RWPE1 (cell line): ENCODE measurements around the gene SSBP2.
"Not testable (repeated sequence)": the region's sequence is repeated elsewhere in the genome, so short reads cannot be mapped to it uniquely, and the experiment has no call there.

Source experiments
- CTCF ChIA-PET: fragments of 350-600 bp; sonication (Branson Sonifier 250); formaldehyde crosslinking; extraction: SDS; loops from one replicate; lab custom pipeline; 2021; lab: Yijun Ruan, JAX
- POLR2A ChIA-PET: fragments of 400-600 bp; formaldehyde crosslinking; extraction: SDS; loops from one replicate; lab custom pipeline; 2020; ENCODE audit warnings: antibody characterized with exemption; ENCODE audit not compliant: low non-redundant PET; lab: Yijun Ruan, JAX
- DNase-seq: peaks from one replicate; pipeline ENCODE4 v3.0.0; 2012; ENCODE audit warnings: low spot score
- H3K27ac ChIP-seq: fragments of 450-650 bp; 2 replicates; pipeline ENCODE4 v1.5.1; 2017
- TF ChIP-seq, protein P1 (sequence below): fragments of 450-650 bp; conservative IDR thresholded peaks from 2 replicates; pipeline ENCODE4 v1.5.1; 2017; ENCODE audit warnings: low read depth, mild to moderate bottlenecking

Gene SSBP2

DNA sequence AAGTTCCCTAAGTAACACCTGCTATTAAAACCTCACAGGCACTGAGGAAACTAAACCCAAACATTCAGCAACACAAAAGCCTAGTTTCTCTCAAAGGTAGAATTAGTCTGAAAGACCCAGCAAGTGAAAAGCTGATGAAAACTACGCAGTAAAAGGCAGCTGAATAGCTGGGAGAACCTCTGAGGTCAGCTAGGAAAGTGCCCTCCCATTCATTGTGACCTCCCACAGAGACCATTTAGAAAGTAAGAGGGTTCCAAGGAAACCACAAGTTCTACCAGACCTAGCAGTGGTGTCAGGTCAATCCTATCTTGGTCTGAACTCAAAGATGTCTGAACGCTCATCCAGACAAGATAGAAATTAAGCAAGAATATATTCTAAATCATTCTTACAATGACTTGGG lies 144.7 kb downstream of the SSBP2 start:
- TF ChIP-seq, protein P1, sequence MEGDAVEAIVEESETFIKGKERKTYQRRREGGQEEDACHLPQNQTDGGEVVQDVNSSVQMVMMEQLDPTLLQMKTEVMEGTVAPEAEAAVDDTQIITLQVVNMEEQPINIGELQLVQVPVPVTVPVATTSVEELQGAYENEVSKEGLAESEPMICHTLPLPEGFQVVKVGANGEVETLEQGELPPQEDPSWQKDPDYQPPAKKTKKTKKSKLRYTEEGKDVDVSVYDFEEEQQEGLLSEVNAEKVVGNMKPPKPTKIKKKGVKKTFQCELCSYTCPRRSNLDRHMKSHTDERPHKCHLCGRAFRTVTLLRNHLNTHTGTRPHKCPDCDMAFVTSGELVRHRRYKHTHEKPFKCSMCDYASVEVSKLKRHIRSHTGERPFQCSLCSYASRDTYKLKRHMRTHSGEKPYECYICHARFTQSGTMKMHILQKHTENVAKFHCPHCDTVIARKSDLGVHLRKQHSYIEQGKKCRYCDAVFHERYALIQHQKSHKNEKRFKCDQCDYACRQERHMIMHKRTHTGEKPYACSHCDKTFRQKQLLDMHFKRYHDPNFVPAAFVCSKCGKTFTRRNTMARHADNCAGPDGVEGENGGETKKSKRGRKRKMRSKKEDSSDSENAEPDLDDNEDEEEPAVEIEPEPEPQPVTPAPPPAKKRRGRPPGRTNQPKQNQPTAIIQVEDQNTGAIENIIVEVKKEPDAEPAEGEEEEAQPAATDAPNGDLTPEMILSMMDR: no peak
- H3K27ac ChIP-seq: no peak overlapping the region
- ChIA-PET POLR2A (no interaction called here), CTCF (no interaction called here)
- DNase-seq: no peak

DNA sequence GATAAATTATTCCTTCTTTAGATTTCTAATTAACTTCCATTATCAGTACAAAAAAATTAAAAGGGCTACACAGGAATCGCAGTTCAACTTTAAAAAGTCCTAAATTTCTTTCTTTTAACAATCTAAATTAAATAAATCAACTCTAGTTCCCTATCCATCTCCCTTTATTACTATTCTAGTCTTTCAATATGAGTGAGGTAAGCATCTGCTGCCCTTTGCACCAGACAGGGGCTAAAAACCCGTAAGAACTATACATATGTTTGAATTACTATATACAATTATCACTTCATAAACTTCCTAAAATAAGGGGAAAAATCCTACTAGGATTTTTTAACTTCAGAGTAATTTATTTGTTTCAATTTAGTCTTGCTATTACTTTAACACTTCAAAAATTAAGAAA lies 145.6 kb downstream of the SSBP2 start:
- POLR2A ChIA-PET: no interaction called here
- CTCF ChIA-PET: no interaction called here
- H3K27ac ChIP-seq: no peak overlapping the region
- TF ChIP-seq, protein P1: no peak
- no peak for DNase-seq

DNA sequence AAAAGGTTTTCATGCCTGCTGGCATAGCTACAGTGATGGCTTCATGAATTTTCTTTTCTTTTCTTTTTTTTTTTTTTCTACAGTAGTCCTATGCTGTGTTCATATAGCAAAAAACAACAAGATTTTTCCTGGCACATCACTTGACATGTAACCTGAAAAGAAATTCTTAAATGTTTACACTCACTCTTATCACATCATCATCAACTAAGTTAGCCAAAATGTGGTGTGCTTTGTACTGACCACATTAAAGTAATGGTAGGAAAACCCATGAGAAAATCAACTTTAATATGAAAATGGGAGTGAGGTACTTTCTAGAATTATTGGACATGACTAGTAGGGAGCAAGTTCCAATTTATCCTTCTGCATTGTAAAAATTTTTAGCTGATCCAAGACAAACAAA lies 146.7 kb downstream of the SSBP2 start:
- ChIA-PET CTCF (no interaction called here), POLR2A (no interaction called here)
- H3K27ac ChIP-seq: no peak overlapping the region
- TF ChIP-seq, protein P1: no peak
- DNase-seq: no peak

DNA sequence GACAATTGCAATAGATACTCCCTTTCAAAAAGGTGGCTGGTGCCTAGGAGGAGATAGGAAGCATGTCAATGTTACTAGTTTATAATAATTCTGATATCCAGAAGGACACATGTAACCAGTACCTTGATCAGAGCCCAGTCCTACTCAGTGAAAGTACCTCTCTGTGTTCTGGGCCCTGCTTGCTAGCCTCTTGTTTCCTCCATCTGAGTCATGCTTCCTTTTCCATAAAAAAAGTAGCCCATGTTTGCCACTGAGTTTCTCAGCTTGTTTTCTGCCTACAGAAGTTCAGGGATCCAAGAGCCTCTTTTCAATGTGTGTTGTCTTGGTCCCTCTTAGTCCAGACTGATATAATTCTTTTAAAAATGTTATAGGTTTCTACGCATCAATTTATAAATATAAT lies 149.0 kb downstream of the SSBP2 start:
- POLR2A ChIA-PET: no interaction called here
- CTCF ChIA-PET: no interaction called here

DNA sequence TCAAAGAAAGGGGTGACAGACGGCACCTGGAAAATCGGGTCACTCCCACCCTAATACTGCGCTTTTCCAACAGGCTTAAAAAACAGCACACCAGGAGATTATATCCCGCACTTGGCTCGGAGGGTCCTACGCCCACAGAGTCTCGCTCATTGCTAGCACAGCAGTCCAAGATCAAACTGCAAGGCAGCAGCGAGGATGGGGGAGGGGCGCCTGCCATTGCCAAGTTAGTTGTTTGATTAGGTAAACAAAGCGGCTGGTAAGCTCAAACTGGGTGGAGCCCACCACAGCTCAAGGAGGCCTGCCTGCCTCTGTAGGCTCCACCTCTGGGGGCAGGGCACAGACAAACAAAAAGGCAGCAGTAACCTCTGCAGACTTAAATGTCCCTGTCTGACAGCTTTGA lies 158.8 kb downstream of the SSBP2 start:
- DNase-seq, H3K27ac ChIP-seq, POLR2A ChIA-PET, CTCF ChIA-PET: not testable (repeated sequence)

More for the DNA sequence above, 149.0 kb downstream of the SSBP2 start:
- TF ChIP-seq, protein P1: no peak
- H3K27ac ChIP-seq: no peak overlapping the region
- no peak for DNase-seq

DNA sequence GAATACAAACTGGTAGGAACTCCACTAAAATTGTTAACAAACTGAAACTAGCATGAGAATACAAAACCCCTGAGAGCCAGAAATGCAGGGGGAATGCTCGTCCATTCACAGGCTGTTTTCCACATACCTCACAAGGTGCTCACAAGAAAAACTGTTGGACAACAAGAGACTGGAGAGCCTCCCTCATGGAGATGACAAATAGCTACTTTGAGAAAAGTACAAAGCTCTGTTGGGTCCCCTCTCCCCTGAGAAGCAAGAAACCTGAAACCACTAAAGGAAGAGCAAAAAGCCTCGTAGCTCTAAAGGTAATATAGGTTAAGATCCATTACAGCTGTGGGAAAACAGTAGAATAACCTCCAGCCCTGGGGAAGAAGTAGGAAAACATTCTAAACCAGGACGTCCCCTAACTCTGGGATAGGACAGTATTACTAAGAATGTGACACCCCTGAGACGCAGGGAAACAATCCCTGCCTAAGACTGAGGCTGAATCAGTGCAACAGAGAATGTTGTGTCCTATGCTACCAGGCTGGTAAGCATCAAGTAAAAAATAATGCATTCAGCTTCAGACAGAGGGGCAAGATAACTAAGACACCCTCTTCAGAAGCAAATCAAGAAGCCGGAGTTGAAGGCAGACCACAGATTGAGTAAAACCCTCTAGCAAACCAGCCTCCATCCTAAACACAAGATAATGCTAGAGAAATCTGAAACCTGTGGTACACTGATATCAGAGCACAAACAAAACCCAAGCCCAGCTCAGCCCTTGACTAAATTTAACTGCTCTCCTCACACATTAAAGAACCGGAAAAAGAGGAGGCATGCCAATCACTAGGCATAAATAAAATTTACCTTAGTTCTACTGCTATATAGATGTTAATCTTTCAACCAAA lies 160.2 kb downstream of the SSBP2 start:
- ChIA-PET POLR2A (no interaction called here), CTCF (interaction anchor here (0.7 kb wide), 1 partner anchor 11 kb away, joined by 3 read pairs; no protein-coding TSS in a partner anchor)
- no peak for DNase-seq
- TF ChIP-seq, protein P1: no peak
- H3K27ac ChIP-seq: no peak overlapping the region
